Ascending aorta (tissue), 2 donors: ENCODE measurements around the gene CRY2. TPM values are rescaled to one million over a fixed set of nuclear protein-coding genes. Genes with fewer than 3 reads are reported as not detected.

ENCODE experiments used
- DNase-seq, 2 donors: peaks; one replicate each; pipeline ENCODE4 v3.0.0-alpha.2; 2019; ENCODE audit warnings: low spot score in 2 of 2
- H3K27ac ChIP-seq, 2 donors: fragments of 200-600 bp; sonication (generic); one replicate each; pipeline ENCODE4 v1.5.1; 2016 to 2017; ENCODE audit warnings: mild to moderate bottlenecking in 1 of 2
- H3K27me3 ChIP-seq: fragments of 200-600 bp; sonication (generic); one replicate; pipeline ENCODE4 v1.5.1; 2017
- H3K36me3 ChIP-seq, 2 donors: fragments of 200-600 bp; sonication (generic); one replicate each; pipeline ENCODE4 v1.5.1; 2016
- H3K4me1 ChIP-seq, 2 donors: fragments of 200-600 bp; sonication (generic); one replicate each; pipeline ENCODE4 v1.5.1; 2016 to 2017; ENCODE audit warnings: mild to moderate bottlenecking in 1 of 2
- H3K4me3 ChIP-seq, 2 donors: fragments of 200-600 bp; sonication (generic); one replicate each; pipeline ENCODE4 v1.5.1; 2016 to 2017; ENCODE audit warnings: mild to moderate bottlenecking in 1 of 2
- H3K9me3 ChIP-seq, 2 donors: fragments of 200-600 bp; sonication (generic); one replicate each; pipeline ENCODE4 v1.5.1; 2016
- intact Hi-C: fragments of 100-400 bp; cut with DNase I; formaldehyde crosslinking; loops from one replicate; pipeline ENCODE4 v1.15.1; 2023
- total RNA-seq: library from RNA; depleted of rRNA; stranded (reverse); fragments of >200 nt; gene quantifications from one replicate; pipeline ENCODE4 v1.1.0, GENCODE V29; 2016
- TF ChIP-seq, protein P1 (sequence below), 3 experiments: fragments of 200-600 bp in 2 of 3; fragments of 450-650 bp in 1 of 3; sonication (generic) in 2 of 3; IDR thresholded peaks; one replicate each; pipeline ENCODE4 v1.5.1; 2016 to 2019; ENCODE audit warnings: antibody characterized with exemption in 3 of 3, mild to moderate bottlenecking in 1 of 3, moderate library complexity in 1 of 3

The CRY2 gene
- 29.6 TPM for total RNA-seq

DNA sequence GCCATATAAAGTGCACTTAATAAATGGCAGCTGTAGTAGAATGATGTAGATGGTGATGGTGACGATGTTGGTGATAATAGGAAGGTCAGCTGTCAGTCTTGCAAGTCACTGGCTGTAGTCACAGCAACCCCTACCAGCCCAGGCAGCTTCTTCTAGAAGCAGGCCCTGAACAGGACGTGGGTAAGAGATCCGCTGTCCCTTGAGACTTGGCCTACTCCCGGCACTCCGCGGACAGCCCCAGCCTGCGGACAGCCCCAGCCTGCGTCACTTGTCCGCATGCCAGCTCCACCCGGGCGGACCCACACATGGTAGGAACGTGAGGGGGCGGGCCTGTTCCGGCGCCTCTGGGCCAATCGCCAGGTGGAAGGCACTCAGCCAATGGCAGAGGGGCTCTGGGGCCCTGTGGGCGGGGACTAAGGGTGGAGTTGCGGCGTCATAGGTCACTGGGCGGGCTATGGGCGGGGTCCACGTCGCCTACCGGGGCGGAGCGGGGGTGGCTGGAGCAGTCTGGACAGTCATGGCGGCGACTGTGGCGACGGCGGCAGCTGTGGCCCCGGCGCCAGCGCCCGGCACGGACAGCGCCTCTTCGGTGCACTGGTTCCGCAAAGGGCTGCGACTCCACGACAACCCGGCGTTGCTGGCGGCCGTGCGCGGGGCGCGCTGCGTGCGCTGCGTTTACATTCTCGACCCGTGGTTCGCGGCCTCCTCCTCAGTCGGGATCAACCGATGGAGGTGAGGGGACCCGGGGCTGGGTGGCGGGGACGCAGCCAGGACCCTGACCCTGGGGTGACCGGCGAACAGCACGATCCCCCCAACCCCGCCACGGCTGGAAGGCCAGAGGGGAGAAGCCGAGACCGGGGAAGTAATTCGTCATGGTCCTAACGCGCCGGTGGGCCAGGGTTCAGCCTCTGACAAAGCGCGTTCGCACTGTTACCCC is at the start of gene CRY2:
TSS of gene CRY2 (plus strand) at position 502 of the 937 bp plus-strand sequence. CDS start at position 518, 16 bp downstream.
- DNase-seq = peak; percentile 98 to 100
- no peaks in the 10 kb centered on the region for H3K27me3 ChIP-seq
- peak within 1 kb of the TSS; percentile 92 to 97 for H3K4me3 ChIP-seq
- TF ChIP-seq, protein P1, sequence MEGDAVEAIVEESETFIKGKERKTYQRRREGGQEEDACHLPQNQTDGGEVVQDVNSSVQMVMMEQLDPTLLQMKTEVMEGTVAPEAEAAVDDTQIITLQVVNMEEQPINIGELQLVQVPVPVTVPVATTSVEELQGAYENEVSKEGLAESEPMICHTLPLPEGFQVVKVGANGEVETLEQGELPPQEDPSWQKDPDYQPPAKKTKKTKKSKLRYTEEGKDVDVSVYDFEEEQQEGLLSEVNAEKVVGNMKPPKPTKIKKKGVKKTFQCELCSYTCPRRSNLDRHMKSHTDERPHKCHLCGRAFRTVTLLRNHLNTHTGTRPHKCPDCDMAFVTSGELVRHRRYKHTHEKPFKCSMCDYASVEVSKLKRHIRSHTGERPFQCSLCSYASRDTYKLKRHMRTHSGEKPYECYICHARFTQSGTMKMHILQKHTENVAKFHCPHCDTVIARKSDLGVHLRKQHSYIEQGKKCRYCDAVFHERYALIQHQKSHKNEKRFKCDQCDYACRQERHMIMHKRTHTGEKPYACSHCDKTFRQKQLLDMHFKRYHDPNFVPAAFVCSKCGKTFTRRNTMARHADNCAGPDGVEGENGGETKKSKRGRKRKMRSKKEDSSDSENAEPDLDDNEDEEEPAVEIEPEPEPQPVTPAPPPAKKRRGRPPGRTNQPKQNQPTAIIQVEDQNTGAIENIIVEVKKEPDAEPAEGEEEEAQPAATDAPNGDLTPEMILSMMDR (IDR thresholded peaks at IDR 0.05) = no peak
- no peaks in the 10 kb centered on the region for H3K36me3 ChIP-seq
- peaks cover 12 to 44% of the 10 kb centered on the region in 2 donors for H3K4me1 ChIP-seq
- no peaks in the 10 kb centered on the region for H3K9me3 ChIP-seq
- intact Hi-C loops = loop anchor here (1.0 to 10.0 kb wide), 8 partner anchors 12 to 1568 kb away; partner anchors contain the start of genes PACSIN3 and SLC35C1
- peak within 1 kb of the TSS; percentile 97 to 98 for H3K27ac ChIP-seq

DNA sequence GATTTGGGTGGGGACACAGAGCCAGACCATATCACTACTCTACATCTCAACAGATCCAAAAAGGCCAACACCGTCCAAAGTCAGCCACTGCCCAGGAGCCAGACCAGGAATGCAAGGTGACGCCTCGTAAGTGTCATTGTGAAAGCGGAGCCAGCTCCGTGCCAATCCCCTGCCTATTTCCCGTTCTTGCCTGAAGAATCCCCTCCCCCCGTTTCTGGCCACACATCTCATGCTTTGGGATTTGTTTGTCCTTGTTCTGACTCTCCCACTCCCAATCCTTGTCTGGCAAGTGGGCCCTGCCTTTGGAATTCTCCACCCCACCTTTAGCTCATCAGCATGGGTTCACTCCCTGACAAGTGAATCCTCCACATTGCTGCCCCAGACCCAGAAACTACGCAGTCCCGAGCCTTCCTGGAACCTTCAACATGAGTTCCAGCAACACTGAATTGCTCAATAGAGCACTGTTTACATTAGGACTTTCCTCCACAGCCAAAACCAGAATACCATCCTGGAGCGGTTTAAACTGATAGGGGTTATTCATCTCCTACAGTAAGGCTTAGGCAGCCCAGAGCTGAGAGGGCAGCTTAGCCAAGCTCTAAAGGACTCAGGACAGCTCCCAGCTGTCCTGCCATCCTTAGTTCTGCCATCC is 48.4 kb upstream of the CRY2 start:
- Histone ChIP-seq H3K4me3 (no peak overlapping the region), H3K36me3 (no peaks in the 10 kb centered on the region), H3K27ac (no peak overlapping the region), H3K9me3 (no peaks in the 10 kb centered on the region), H3K27me3 (no peaks in the 10 kb centered on the region), H3K4me1 (no peaks in the 10 kb centered on the region)
- peak in 1 of 2 donors; percentile 35 for DNase-seq
- intact Hi-C loops = no loop called here
- TF ChIP-seq, protein P1 (IDR thresholded peaks at IDR 0.05) = no peak

GRCh38 chr11:45799562-45799961 is 47.7 kb upstream of the CRY2 start:
- Histone ChIP-seq H3K27me3 (no peaks in the 10 kb centered on the region), H3K36me3 (no peaks in the 10 kb centered on the region), H3K4me3 (no peak overlapping the region), H3K4me1 (no peaks in the 10 kb centered on the region), H3K9me3 (no peaks in the 10 kb centered on the region), H3K27ac (no peak overlapping the region)
- TF ChIP-seq, protein P1 (IDR thresholded peaks at IDR 0.05) = no peak
- DNase-seq = peak in 1 of 2 donors; percentile 18
- intact Hi-C loops = no loop called here

DNA sequence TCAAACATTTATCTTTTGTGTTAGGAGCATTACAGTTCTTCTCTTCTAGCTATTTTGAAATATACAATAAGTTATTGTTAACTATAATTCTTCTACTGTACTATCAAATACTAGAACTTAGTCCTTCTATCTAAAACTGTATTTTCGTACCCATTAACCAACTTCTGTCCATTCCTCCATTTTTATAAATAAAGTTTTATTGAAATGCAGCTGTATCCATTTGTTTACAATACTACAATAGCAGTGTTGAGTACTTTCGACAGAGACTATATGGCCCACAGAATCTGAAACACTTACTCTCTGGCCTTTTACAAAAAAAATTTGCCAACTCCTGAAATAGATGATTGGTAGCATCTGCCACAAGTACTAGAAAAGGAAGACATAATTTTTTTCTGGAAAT is 47.0 kb upstream of the CRY2 start:
- Histone ChIP-seq H3K4me3 (no peak overlapping the region), H3K36me3 (no peaks in the 10 kb centered on the region), H3K4me1 (no peaks in the 10 kb centered on the region), H3K27ac (no peak overlapping the region), H3K27me3 (no peaks in the 10 kb centered on the region), H3K9me3 (no peaks in the 10 kb centered on the region)
- DNase-seq = no peak
- TF ChIP-seq, protein P1 (IDR thresholded peaks at IDR 0.05) = no peak
- intact Hi-C loops = loop anchor here (10.0 kb wide), 1 partner anchor 855 kb away; no protein-coding TSS in a partner anchor

GRCh38 chr11:45801723-45802315 is 45.5 kb upstream of the CRY2 start:
- Histone ChIP-seq H3K27me3 (no peaks in the 10 kb centered on the region), H3K9me3 (no peaks in the 10 kb centered on the region), H3K36me3 (no peaks in the 10 kb centered on the region), H3K4me3 (no peak overlapping the region), H3K4me1 (peaks cover 7 to 14% of the 10 kb centered on the region in 2 donors), H3K27ac (no peak overlapping the region)
- TF ChIP-seq, protein P1 (IDR thresholded peaks at IDR 0.05) = no peak
- DNase-seq = peak in 1 of 2 donors; percentile 56
- intact Hi-C loops = loop anchor here (10.0 kb wide), 1 partner anchor 857 kb away; no protein-coding TSS in a partner anchor
